A172 (cell line): Measurements from ENCODE around the gene MEIOSIN. TPM values are rescaled to one million over a fixed set of nuclear protein-coding genes. Genes with fewer than 3 reads are reported as not detected.
A peak's percentile ranks its signal among the peaks of the same experiment; 100 is the strongest.
"Not testable (repeated sequence)": the region's sequence is repeated elsewhere in the genome, so short reads cannot be mapped to it uniquely, and the experiment has no call there.

Experiments
- DNase-seq: peaks from one replicate; pipeline ENCODE4 v3.0.0-alpha.2; 2015; ENCODE audit warnings: low spot score
- total RNA-seq: library from RNA; depleted of rRNA; stranded (reverse); fragments of >200 nt; shearing (Covaris generic); gene quantifications from 2 replicates; pipeline ENCODE4 v1.2.3, GENCODE V29; 2014

The MEIOSIN gene
- total RNA-seq, 1 experiment from 2014 or later = not detected

DNA sequence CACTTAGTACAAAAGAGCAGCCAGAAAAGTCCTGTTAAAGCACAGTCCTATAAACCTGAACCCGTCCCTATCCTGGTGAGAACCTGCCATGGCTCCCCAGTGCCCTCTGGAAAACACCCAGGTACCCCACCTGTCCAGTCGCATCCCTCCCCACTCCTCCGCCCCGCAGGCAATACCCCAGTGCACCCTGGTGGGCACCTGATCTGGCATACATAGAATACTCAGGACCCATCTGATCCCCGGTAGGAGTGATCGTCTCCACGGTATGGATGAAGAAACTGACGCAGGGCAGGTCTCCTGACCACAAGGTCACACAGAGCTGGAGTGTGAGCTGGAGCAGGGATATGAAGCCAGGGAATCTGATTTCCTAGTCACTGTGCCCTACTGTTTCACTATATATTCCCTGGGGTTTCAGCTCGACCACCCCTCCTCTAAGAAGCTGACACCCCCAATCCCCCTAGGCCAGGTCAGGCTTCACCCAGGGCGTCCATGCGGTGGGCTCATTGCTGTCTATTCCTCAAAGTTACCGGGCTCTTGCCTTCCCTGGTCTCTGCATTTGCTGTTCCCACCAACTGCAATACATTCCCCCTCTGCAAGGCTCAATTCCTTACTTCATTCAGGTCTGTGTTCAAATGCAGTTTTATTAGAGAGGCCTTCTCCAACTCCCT lies 15.1 kb upstream of the MEIOSIN start:
- DNase-seq = no peak

DNA sequence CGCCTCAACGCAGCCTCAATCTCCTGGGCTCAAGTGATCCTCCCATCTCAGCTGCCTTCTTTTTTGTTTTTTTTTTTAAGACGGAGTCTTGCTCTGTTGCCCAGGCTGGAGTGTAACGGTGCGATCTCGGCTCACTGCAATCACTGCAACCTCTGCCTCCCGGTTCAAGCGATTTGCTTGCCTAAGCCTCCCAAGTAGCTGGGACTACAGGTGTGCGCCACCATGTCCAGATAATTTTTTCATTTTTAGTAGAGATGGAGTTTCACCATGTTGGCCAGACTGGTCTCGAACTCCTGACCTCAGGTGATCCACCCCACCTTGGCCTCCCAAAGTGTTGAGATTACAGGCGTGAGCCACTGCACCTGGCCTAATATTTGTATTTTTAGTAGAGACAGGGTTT lies 13.2 kb upstream of the MEIOSIN start:
- DNase-seq = not testable (repeated sequence)

DNA sequence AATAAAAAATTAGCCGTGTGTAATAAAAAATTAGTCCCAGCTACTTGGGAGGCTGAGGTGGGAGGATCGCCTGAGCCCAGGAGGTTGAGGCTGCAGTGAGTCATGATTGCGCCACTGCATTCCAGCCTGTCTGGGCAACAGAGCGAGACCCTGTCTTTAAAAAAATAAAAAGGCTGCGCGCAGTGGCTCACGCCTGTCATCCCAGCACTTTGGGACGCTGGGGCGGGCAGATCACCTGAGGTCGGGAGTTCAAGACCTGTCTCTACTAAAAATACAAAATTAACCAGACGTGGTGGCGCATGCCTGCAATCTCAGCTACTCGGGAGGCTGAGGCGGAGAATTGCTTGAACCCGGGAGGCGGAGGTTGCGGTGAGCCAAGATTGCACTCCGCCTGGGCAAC lies 4.6 kb upstream of the MEIOSIN start:
- not testable (repeated sequence) for DNase-seq

DNA sequence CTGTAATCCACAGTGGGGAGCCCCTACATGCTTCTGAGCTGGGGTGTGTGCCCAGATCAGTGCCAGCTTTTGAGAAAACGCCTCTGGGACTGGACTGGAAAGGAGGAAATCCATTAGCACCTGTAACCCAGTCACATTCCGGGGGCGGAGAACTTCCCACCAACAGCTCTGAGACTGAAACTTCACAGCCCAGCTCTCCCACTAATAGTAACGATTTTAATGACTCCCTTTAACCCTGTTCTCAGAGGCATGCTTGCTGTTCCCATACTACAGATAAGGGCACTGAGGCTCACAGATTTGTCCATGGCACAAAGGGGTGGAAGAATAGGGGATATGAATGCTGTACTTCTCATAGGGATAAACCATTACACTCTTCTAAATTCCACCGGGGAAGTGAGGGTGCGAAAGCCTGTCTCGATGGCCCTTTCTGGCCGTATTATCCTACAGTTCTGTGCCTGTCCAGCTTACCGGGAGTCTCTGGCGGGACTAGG lies 3.4 kb upstream of the MEIOSIN start:
- DNase-seq = no peak

DNA sequence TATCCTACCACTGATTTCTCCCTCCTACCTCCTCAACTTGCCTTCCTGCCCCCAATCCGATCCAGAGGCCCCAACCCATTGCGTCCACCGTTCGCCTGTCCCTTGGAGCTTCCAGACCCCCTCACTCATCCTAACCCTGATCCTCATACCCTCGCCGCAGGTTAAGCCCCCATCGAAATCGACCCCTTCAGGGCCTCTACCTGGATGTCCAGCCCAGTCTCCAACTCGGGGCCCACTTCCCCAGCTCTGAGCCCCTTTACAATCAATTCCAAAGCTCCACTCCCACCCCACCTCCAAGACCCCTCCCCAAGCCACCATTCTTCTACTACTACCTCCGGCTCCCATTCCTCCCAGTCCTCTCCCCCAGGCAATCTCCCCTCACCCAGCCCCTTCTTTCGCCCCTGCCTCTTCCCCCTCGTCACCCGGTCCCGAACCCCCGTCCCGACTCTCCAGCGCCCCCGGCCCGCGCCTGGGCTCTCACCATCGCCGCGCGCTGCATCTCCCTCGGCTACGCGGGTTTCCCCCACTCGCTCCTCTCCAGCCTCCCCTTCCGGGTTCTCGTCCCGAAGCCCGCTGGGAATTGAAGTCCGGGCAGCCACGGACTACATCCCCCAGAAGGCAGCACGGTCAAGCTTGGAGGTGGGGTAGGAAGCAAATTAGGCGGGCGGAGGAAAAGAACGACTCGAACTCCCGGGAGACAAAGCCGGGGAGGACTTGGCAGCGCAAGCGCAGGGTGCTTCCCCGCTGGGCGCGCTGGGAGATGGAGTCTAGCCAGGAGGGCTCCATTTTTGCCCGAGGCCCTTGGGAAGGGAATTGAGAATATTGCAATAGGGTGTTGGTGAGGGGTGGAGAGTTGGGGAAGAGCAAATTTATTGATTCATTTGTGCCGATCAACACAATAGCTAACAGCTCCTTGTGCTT lies 2.6 kb upstream of the MEIOSIN start, which contains the start of gene FBXO46:
TSS of gene FBXO46 (minus strand) at position 529 of the 921 bp plus-strand sequence. CDS start 17,401 bp downstream, outside the sequence.
- DNase-seq = peak; percentile 88

DNA sequence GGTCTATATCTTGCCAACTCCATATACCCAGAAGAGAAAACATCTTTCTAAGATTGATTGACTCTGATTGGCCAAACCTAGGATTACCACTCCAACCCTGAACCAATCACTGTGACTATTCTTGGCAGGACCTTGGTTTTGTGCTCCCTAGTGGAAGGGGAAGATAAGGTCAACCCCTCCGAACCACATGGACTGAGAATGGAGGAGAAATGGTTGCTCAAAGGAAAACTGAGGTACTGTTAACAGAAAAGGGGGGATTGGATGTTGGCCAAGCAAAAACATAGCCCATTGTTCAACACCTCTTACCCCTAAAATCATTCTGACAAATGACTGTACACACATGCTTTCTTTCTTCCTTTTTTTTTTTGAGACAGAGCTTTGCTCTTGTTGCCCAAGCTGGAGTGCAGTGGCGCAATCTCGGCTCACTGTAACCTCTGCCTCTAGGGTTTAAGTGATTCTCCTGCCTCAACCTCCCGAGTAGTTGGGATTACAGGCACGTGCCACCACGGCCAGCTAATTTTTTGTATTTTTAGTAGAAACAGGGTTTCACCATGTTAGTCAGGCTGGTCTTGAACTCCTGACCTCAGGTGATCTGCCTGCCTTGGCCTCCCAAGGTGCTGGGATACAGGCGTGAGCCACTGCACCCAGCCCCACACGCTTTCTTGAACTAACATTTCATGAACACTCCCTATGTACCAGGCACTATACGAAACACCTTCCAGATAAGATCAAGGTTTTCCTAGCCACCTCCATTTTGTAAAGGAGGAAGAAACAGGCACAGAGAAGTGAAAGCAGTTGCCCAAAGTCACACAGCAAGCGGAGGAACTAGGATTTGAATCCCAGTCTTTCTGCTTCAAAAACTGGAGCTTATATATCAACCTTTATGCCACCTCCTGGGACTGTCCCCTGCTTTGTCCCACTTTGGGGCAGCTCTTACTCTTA lies 6.5 kb downstream of the MEIOSIN start:
- DNase-seq = no peak

DNA sequence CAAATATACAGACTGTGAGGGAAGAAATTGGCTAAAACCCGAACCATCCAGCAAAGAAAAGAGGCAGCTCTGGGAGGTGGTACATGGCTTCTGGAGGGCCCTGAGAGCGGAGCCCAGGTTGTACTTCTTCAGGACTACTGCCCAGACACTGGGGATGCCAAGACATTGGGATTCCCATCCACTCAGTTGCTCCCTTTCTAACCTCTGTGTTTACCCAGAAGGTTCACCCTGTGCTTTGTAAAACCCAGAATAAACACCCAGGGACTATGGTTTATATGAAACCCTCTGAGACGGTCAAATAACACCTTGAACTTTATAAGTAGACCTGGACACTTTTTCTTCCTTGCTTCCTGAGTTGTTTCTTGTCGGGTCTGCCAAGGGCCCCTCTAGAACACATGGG lies 9.7 kb downstream of the MEIOSIN start:
- DNase-seq = no peak

DNA sequence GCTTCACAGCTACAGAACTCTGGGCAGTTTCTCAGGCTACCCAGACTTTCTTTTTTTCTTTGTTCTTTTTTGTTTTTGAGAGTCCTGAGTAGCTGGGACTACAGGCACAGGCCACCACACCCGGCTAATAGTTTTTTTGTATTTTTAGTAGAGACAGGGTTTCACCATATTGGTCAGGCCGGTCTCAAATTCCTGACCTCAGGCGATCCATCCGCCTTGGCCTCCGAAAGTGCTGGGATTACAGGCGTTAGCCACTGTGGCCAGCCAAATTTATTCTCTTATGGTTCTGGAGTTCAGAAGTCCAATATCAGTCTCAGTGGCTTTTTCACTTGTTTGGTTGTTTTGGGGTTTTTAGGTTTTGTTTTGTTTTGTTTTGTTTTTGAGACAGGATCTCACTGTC lies 12.4 kb downstream of the MEIOSIN start:
- no peak for DNase-seq

DNA sequence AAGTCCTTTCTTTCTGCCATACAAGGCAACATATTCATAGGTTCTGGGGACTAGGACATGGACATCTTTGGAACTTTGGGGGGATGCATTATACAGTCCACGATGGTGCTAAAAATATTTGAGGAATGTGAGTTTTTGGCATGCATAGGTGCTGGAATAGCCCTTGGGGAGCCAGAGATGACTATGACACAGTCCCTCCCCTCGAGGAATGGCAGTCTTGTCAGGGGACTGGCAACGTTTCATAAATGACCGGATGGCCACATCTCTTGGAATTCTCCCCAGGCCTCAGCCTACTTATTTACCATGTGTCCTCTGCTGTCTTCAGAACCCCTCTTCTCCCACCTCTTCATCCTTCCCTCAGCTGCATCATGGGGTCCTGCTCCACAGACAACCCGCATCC lies 13.6 kb downstream of the MEIOSIN start:
- DNase-seq = no peak

DNA sequence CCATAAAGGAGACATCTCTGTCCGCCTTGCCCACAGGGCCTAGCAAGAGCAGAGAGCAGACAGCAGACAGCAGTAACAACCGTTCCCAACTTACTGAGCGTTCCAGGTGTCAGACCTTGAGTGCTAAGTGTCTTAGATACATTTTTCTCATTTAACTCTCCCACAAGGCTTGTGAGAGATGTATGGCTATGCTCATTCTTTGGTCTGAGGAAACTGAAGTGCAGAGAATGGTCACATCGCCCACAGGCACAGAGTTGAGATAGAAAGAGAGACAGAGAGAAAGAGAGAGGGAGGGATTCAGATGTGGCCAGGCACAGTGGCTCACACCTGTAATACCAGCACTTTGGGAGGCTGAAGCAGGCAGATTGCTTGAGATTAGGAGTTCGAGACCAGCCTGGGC lies 14.3 kb downstream of the MEIOSIN start:
- no peak for DNase-seq

DNA sequence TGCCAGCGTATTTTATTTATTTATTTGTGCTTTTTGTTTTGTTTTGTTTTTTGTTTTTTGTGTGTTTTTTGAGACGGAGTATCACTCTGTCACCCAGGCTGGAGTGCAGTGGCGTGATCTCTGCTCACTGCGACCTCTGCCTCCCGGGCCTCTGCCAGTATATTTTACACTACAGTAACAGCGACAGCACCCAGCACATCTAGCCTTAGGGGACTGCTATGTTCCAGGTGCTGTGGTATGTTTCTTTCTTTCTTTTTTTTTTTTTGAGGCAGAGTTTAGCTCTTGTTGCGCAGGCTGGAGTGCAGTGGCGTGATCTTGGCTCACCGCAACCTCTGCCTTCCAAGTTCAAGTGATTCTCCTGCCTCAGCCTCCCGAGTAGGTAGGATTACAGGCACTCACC lies 18.2 kb downstream of the MEIOSIN start:
- not testable (repeated sequence) for DNase-seq

DNA sequence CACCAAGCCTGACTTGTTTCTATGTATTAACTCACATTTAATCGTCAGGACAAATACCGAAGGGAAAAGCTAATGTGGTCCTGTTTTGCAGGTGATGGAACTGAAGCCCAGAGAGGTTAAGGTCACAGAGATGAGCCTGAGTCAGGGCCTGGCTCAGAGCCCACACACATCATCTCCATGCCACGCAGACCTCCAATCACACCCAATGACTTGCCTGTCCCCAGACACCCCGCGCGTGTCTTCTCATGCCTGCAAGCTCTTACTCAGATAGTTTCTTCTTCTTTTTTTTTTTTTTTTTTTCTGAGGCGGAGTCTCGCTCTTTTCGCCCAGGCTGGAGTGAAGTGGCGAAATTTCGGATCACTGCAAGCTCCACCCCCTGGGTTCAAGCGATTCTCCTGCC lies 19.4 kb downstream of the MEIOSIN start:
- no peak for DNase-seq

DNA sequence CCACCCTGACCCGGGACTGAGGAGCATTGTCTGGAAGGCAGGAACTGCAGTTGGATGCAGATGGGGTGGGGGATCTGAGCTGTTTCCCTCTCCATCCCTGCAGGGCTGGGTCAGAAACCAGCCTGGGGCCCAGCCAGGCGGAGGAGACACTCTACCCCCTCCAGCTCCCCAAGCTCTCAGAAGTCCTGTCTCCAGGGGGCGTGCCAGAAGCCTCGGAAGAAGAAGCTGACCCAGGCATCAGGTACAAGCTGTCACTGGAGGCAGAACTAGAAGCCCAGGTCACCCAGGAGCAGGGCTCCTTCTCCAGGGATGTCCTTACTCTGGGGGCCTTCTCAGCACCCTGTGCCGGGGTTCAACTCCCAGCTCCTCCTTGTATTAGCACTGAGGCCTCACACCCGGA lies 20.3 kb downstream of the MEIOSIN start:
- no peak for DNase-seq

DNA sequence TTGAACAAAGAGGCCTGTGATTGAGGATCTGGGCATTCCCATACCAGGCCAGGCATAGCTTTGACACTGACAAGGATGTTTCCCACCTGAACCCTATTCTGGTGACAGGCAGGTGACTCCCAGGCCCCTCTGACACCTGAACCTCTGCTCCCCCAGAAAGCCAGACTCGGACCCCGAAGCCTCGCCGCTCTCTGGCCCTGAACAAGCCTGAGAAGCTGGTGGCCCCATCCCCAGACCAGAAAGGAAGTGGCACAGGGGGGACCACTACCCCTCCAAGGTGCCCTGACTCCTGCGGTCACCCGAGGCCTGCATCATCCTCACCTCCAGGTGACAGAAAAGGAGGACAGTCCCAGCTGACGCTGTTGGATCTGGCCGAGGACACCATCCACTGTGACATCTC lies 21.1 kb downstream of the MEIOSIN start:
- no peak for DNase-seq

DNA sequence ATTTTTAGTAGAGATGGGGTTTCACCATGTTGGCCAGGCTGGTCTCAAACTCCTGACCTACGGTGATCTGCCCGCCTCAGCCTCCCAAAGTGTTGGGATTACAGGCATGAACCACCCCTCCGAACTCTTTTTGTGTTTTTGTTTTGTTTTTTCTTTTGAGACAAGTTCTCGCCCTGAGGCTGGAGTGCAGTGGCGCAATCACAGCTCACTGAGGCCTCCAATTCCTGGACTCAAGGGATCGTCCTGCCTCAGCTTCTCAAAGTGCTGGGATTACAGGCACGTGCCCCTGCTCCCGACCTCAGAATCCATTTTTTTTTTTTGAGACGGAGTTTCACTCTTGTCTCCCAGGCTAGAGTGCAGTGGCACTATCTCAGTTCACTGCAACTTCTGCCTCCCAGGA lies 24.5 kb downstream of the MEIOSIN start:
- DNase-seq = no peak

DNA sequence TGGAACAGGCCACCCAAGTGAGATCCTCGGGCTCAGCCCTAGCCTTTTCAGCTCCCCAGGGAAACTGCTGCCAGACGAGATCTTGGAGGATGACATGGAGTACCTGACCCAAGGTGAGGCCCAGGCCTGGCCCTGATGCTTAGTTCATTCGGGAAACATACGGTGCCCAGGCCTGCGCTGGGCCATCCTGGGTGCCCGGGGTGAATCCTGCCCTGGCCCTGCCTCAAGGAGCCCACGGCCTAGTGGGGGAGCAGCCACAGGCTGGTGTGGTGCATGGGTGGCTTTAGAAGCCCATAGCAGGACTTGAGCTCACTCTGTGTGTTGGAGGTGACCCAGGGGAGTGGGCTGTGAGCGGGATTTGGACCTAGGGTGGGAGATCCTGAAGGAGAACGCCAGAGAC lies 25.7 kb downstream of the MEIOSIN start:
- no peak for DNase-seq

DNA sequence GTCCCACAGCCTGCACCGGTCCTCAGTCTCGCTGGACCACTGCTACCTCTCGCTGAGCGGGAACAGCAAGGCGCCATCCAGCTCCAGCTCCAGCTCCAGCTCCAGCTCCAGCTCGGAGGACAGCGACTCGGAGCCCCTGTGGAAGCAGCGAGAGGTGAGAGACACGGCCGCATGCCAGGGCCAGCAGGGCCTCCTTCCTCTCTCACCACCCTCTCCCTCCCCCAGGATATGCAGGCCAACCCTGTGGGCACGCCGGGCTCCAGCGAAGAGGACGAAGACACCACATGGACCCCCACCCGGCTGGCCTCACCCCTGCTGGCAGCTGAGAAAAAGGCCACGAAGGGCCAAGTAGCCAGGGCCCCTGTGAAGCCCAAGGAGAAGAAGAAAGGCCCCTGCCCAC lies 28.5 kb downstream of the MEIOSIN start:
- DNase-seq = no peak

DNA sequence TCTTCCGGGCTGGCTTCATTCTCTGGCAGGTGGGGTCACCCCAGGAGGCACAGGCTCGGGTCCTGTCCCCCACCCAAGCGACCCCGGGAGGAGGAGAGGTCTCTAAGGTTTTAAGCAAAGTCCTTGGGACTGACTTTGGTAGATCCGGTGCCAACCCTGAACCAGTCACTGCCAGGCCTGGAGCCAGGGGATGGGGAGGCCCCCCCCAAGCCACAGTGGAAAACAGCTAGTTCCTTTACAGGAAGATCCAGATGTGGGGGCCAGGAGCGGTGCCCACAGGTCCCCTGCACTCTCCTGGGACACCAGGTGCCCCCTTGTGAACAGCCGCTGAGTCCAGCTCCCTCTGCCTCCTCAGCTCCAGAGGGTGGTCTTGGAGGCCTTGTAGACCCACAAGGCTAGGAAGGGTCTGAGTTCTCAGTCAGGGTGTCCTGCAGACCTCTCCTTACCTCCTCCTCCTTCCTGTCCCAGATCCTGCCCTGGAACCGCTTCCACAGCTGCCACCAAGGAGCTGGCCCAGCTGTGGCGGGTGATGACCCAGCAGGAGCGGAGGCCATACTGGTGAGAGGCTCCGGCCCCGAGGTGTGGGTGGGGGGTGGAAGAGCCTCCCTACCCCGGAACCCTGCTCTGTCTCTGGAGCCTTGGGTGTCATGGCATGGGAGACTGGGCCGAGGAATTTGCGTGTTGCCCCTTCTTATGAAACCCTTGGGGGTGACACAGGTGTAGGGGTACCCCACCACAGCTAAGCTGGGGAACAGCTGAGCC lies 29.8 kb downstream of the MEIOSIN start:
- no peak for DNase-seq

DNA sequence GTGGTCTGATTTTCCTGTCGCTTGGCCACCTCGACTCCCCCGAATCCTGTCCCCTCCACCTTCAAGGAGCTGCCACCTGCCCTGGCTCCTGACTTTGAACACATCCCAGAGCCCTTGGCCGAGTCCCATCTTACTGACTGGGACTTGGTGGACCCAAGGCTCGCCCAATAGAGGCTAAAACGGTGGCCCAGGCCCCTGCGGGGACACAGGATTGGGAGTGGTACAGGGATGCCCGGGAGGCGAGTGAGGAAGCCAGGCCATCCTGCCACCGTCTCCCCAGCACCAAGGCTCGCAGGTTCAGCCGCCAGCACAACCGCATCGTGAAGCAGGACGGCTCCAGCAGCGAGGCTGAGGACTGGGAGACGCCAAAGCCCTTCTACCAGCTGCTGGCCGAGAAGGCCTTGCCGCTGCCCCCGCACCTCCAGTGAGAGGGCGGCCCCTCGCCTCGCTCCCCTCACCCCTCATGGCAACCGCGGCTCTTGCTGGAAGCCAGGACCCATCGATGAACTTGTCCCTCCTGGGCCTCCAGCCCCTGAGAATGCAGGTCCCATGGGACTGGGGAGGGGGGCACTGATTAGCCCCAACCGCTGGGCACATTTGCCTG lies 30.6 kb downstream of the MEIOSIN start:
- DNase-seq = no peak

DNA sequence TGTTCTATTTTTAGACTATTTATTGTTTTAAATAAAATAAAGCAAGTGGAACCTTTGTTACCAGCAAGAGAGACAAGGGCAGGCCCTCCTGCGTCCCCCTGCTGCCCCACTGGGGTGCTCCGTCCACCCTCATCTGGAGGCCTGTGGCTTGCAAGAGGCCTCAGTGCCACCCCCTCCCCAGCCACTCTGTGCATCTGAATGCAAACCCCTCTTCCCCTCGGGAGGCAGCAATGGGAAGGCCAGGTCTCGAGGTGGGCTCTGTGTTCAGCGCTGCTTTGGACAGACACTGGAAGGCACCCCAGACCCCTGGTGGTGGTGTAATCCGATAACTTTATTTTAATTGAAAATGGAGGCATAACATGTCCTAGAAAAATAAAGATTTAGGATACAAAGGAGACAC lies 31.2 kb downstream of the MEIOSIN start:
- no peak for DNase-seq
